Measurements from ENCODE around the gene BEX4. TPM values are rescaled to one million over a fixed set of nuclear protein-coding genes. Genes with fewer than 3 reads are reported as not detected.

Gene BEX4
- total and polyA plus RNA-seq, 2 experiments from 2014 or later: 39.3 to 135 TPM

GRCh38 chrX:103250977-103251376, 36.1 kb downstream of the BEX4 start:
- Histone ChIP-seq H3F3A (replicated peaks; ENCODE audit: low read depth) (no peaks in the 10 kb centered on the region), H3K4me2 (no peak overlapping the region), H3K4me1 (ENCODE audit: insufficient read depth) (peaks cover 11% of the 10 kb centered on the region), H3K9me2 (ENCODE audit: insufficient read depth) (no peaks in the 10 kb centered on the region), H3K27me3 (ENCODE audit: insufficient read depth) (no peaks in the 10 kb centered on the region), H3K79me2 (replicated peaks; ENCODE audit: insufficient read depth) (peaks cover 12% of the 10 kb centered on the region), H3K4me3 (no peak overlapping the region), H4K20me1 (replicated peaks; ENCODE audit: insufficient read depth) (no peaks in the 10 kb centered on the region), H2AFZ (no peak overlapping the region), H3K36me3 (ENCODE audit: insufficient read depth) (peaks cover 6% of the 10 kb centered on the region; the same call in 1 of the 2 replicates), H3K27ac (ENCODE audit: low read depth) (no peak overlapping the region)
- Mint-ChIP-seq H3K36me3 (ENCODE audit: low read depth) (peaks cover 27% of the 10 kb centered on the region), H3K27ac (no peak overlapping the region), H3K4me3 (no peak overlapping the region), H3K27me3 (ENCODE audit: insufficient read depth, low read depth, poor library complexity) (peaks cover 7% of the 10 kb centered on the region), H3K4me1 (peaks cover 27% of the 10 kb centered on the region; the same call in 2 of the 3 replicates), H3K9me3 (no peaks in the 10 kb centered on the region)
- no peak for ATAC-seq
- DNase-seq (ENCODE audit: low spot score): peak; percentile 33
- TF ChIP-seq ZNF462 (CRISPR knock-in tag; IDR thresholded peaks at IDR 0.05): no peak
- TF ChIP-seq ZNF114 (CRISPR knock-in tag; IDR thresholded peaks at IDR 0.05): no peak
- TF ChIP-seq JUNB (IDR thresholded peaks at IDR 0.05; ENCODE audit: unreplicated experiment): no peak
- TF ChIP-seq NANOG (IDR thresholded peaks at IDR 0.05; ENCODE audit: borderline replicate concordance): no peak
- no peak for TF ChIP-seq CTCF (conservative IDR thresholded peaks at IDR 0.05; ENCODE audit: low read depth in 2 of 2)
- TF ChIP-seq ZNF331 (CRISPR knock-in tag; IDR thresholded peaks at IDR 0.05; ENCODE audit: low read depth): no peak
- no peak for TF ChIP-seq REST (IDR thresholded peaks at IDR 0.05; ENCODE audit: unreplicated experiment)
- TF ChIP-seq ETS1 (IDR thresholded peaks at IDR 0.05): no peak
- TF ChIP-seq STAT1 (IDR thresholded peaks at IDR 0.05; ENCODE audit: unreplicated experiment): no peak
- no peak for TF ChIP-seq CREB1 (CRISPR knock-in tag; IDR thresholded peaks at IDR 0.05; ENCODE audit: low read depth)
- TF ChIP-seq EZH2phosphoT487 (IDR thresholded peaks at IDR 0.05; ENCODE audit: unreplicated experiment): no peak
- TF ChIP-seq POLR2AphosphoS5 (IDR thresholded peaks at IDR 0.05; ENCODE audit: low read depth): no peak
- no peak for TF ChIP-seq EZH2 (IDR thresholded peaks at IDR 0.05; ENCODE audit: low read depth, unreplicated experiment)

All from GM23338 (cell line).